ENCODE measurements around the gene FMO4.
"Not testable (repeated sequence)": the region's sequence is repeated elsewhere in the genome, so short reads cannot be mapped to it uniquely, and the experiment has no call there.

The FMO4 gene

GRCh38 chr1:171372418-171373084, 58.6 kb downstream of the FMO4 start:
- no peak for TF ChIP-seq CTCF (IDR thresholded peaks at IDR 0.05; ENCODE audit: control insufficient read depth, insufficient read depth, low read depth, low read length, missing control alignments)
- H3K4me3 ChIP-seq (ENCODE audit: control insufficient read depth, low read depth, low read length): no peak overlapping the region
- DNase-seq (ENCODE audit: low read depth): no peak

GRCh38 chr1:171373357-171374122, 59.6 kb downstream of the FMO4 start:
- H3K4me3 ChIP-seq (ENCODE audit: control insufficient read depth, low read depth, low read length); DNase-seq (ENCODE audit: low read depth): not testable (repeated sequence)

GRCh38 chr1:171379846-171380245, 65.9 kb downstream of the FMO4 start:
- H3K4me3 ChIP-seq (ENCODE audit: control insufficient read depth, low read depth, low read length): no peak overlapping the region
- no peak for TF ChIP-seq CTCF (IDR thresholded peaks at IDR 0.05; ENCODE audit: control insufficient read depth, insufficient read depth, low read depth, low read length, missing control alignments)
- DNase-seq (ENCODE audit: low read depth): no peak

GRCh38 chr1:171381866-171382210, 67.9 kb downstream of the FMO4 start:
- H3K4me3 ChIP-seq (ENCODE audit: control insufficient read depth, low read depth, low read length): no peak overlapping the region
- TF ChIP-seq CTCF (IDR thresholded peaks at IDR 0.05; ENCODE audit: control insufficient read depth, insufficient read depth, low read depth, low read length, missing control alignments): no peak
- DNase-seq (ENCODE audit: low read depth): no peak

DNA sequence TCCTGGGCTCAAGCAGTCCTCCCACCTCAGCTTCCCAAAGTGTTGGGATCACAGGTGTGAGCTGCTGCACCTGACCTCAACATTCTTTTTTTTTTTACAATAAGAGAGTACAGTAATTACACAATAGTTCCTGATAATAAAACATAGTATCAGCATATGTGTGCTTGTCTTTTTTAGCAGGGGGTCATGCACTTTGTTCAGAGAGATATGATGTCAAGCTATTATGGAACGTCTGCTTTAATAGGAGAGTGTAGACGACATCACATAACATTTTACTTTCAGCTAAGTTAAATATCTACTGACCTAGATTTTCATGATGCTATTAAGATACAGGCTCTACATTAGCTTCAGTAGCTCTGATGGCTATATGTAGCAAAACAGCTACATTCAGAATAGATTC, 70.5 kb downstream of the FMO4 start:
- H3K4me3 ChIP-seq (ENCODE audit: control insufficient read depth, low read depth, low read length): no peak overlapping the region
- DNase-seq (ENCODE audit: low read depth): no peak
- no peak for TF ChIP-seq CTCF (IDR thresholded peaks at IDR 0.05; ENCODE audit: control insufficient read depth, insufficient read depth, low read depth, low read length, missing control alignments)

- no peak for TF ChIP-seq CTCF (IDR thresholded peaks at IDR 0.05; ENCODE audit: control insufficient read depth, insufficient read depth, low read depth, low read length, missing control alignments)
- no peak overlapping the region for H3K4me3 ChIP-seq (ENCODE audit: control insufficient read depth, low read depth, low read length)
- no peak for DNase-seq (ENCODE audit: low read depth)
Observed at GRCh38 chr1:171389171-171389570, 75.2 kb downstream of the FMO4 start.

GRCh38 chr1:171390740-171391139, 76.8 kb downstream of the FMO4 start:
- DNase-seq (ENCODE audit: low read depth); H3K4me3 ChIP-seq (ENCODE audit: control insufficient read depth, low read depth, low read length): not testable (repeated sequence)

Measured in AG09309 (cell line).